SH-SY5Y (cell line): Measurements from ENCODE around the gene TTF2.

Source experiments
- GATA2 ChIP-seq: IDR thresholded peaks from 2 replicates; pipeline ENCODE4 v1.6.1; 2011; ENCODE audit warnings: mild to moderate bottlenecking, low read depth, low read length
- GATA3 ChIP-seq: IDR thresholded peaks from 2 replicates; pipeline ENCODE4 v1.6.1; 2011; ENCODE audit warnings: low read depth, mild to moderate bottlenecking, low read length, moderate library complexity

GRCh38 chr1:117020526-117021156 is 39.5 kb upstream of the TTF2 start:
- TF ChIP-seq GATA3, result no peak
- TF ChIP-seq GATA2, result no peak
